G401.6 (cell line): Measurements from ENCODE around the gene CKAP5.
"Not testable (repeated sequence)": the region's sequence is repeated elsewhere in the genome, so short reads cannot be mapped to it uniquely, and the experiment has no call there.

ENCODE experiments used
- FAIRE-seq: peaks from 2 replicates; lab custom pipeline; 2012; peaks lifted over from hg19 to GRCh38; lab: Jason Lieb, UNC

CKAP5 gene

DNA sequence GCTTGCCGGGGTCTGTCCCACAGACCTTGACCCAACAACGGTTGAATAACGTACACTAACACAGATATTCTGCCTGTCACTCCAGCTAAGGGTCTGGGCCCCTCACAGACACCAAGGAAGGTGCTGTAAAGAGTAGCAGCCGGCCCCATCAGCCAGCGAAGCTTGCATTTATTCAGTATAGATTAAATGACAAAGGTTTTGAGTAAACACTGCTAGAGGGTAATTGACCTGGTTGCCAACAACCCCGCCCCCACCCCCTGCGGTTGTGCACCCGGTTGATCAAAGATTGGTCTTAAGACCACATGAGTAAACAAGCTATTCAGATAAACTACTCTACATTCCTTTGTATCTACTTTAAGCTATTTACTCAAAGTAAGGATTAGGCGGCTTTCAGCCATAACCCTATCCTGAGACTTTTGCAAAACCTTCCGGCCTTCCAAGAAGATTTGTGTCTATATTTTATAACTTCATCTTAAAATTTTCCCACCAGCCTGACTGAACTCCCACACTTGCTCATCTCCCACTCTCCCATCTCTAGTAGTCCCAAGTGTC lies 4.8 kb upstream of the CKAP5 start:
- FAIRE-seq, result no peak

GRCh38 chr11:46849631-46850030 lies 3.6 kb upstream of the CKAP5 start:
- FAIRE-seq, result no peak

DNA sequence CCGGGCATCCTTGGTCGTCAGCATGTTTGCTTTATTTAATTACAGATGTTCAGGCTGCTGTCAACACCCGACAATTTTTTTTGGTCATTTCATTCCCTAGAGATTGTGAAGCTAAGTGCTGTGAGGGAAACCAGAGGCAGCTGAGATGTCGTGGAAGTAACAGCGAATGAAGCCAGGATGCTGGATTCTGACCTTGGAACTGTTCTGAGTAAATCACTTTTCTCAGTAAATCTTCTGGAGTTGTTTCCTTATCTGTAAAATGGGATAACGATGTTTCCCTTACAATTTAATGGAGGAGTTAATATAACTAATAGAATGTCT lies 390 bp upstream of the CKAP5 start:
- no peak for FAIRE-seq

GRCh38 chr11:46845440-46845739 lies 690 bp downstream of the CKAP5 start:
- no peak for FAIRE-seq

GRCh38 chr11:46840116-46840515 lies 6.0 kb downstream of the CKAP5 start:
- FAIRE-seq, result no peak

- FAIRE-seq, result no peak
These were observed 7.6 kb downstream of the CKAP5 start for GRCh38 chr11:46838501-46838900.

- FAIRE-seq, result no peak
These were observed 8.2 kb downstream of the CKAP5 start for GRCh38 chr11:46837860-46838259.

DNA sequence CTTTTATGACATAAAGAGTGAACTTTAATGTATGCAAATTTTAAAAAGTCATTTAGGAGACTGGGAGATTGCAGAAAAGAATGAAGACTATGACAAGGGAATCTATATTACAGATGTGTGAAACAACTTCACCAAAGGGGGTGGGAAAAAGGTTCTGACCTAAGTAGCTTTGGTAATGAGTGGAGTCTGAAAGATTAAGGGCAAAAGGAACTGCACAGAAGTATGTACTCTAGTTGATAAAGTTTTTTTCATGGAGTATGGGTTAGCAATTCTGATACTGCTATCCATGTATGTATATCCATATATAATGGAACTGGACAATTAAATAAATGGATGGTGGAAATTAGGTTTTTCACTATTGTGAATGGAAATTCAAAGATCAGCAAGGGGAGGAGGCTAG lies 9.2 kb downstream of the CKAP5 start:
- no peak for FAIRE-seq

- FAIRE-seq, result no peak
These were observed 9.6 kb downstream of the CKAP5 start for GRCh38 chr11:46836431-46836830.

DNA sequence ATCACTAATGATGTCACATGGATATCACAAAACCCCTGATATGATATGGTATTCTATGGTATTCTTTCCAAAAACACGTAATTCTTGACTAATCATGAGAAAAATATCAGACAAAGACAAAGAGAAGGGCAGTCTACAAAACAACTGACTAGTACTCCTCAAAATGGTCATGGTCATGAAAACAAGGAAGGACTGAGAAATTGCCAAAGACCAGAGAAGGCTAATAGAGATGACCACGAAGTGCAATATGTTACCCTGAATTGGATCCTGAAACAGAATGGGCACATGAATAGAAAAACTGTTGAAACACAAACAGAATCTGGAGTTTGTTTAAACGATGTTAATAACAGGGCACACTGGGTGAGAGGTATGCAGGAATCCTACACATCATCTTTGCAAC lies 10.2 kb downstream of the CKAP5 start:
- FAIRE-seq, result no peak

DNA sequence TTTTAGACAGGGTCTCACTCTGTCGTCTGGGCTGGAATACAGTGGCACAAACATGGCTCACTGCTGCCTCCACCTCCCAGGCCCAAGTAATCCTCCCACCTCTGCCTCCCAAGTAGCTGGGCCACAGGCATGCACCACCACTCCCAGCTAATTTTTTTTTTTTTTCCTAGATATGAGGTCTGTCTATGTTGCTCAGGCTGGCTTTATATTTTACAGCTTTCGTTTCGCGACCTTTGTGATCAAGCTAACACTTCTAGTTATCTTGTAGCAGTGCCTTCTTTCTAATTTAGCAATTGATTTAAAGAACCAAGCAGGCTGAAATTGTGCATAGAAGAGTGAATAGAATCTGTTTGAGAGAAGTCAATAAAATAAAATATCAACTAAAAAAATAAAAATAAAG lies 11.3 kb downstream of the CKAP5 start:
- no peak for FAIRE-seq

DNA sequence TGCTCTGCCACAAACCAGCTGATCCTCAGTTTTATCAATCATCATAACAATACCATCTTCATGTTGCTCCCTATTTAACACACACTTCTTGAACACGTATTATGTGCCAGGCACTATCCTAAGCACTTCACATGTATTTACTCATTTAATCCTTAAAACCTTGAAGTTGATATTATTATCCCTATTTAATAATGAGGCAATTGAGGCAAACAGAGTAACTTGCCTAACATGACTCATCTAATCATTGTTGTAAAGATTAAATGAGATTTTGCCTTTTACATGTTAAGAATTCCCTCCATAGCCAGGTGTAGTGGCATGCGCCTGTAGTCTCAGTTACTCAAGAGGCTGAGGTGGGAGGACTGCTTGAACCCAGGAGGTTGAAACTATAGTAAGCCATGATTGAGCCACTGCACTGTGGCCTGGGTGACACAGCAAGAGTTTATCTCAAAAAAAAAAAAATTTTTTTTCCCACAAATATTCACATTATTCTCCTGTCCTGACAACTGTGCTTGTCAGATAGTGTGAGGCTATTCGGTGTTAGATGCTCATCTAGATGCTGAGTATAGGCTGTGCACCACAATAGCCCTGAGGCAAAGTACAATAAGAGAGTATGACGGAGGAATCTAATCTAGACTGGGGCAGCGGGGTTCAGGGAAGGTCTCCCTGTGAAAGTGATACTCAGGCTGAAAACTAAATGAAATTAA lies 13.4 kb downstream of the CKAP5 start:
- FAIRE-seq, result no peak

DNA sequence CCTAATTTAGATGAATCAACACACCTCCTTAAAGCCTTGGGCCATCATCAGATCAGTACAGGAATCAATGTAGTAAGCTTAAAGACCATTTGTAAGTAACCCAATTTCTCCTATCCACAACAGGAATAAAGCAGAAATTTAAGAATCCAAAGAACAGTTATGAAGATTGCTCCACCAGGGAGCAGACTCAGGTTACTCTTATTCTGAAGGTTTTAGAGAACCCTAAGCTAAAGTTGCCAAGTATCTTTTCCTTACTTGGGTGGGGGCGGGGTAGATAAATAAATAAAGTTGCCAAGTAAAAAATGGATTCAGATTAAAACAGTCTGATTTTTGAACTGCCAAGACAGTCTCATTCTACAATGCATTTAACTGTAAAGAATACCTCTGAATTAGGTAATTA lies 18.1 kb downstream of the CKAP5 start:
- no peak for FAIRE-seq

- FAIRE-seq, result peak; percentile 87
These were observed 19.6 kb downstream of the CKAP5 start for GRCh38 chr11:46826310-46827044.

DNA sequence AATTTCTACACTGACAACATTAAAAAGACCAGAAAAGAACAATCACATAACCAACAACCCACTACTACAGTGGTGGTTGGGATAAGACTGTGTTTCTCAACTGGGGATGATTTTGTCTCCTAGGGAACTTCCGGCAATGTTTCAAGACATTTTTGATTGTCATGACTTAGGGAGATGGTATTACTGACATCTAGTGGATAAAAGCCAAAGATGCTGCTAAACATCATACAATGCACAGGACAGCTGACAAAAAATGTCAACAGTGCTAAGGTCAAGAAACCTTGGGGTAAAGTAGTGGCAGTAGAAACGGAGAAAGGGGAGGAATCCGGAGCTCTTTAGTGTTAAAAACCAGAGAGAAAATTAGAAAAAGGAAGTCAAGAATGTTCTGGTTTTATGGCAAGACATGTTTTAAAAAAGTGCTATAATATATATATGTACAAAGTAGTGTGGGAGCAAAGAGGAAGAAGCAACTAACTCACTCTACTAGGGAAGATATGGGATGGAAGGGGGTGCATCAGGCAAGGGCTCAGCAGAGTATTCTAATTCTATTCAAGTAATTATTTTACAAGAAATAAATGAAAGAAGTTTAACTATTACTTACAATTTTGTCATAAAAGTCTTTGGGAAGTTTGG lies 37.2 kb downstream of the CKAP5 start:
- FAIRE-seq, result peak; percentile 31

GRCh38 chr11:46801694-46802470 lies 44.2 kb downstream of the CKAP5 start:
- no peak for FAIRE-seq

- FAIRE-seq, result peak; percentile 74
These were observed 45.9 kb downstream of the CKAP5 start for GRCh38 chr11:46800177-46800576.

GRCh38 chr11:46799725-46800124 lies 46.4 kb downstream of the CKAP5 start:
- not testable (repeated sequence) for FAIRE-seq

GRCh38 chr11:46778416-46778815 lies 67.7 kb downstream of the CKAP5 start:
- FAIRE-seq, result no peak

GRCh38 chr11:46776878-46777277 lies 69.2 kb downstream of the CKAP5 start:
- no peak for FAIRE-seq

GRCh38 chr11:46769636-46770221 lies 76.4 kb downstream of the CKAP5 start:
- no peak for FAIRE-seq

DNA sequence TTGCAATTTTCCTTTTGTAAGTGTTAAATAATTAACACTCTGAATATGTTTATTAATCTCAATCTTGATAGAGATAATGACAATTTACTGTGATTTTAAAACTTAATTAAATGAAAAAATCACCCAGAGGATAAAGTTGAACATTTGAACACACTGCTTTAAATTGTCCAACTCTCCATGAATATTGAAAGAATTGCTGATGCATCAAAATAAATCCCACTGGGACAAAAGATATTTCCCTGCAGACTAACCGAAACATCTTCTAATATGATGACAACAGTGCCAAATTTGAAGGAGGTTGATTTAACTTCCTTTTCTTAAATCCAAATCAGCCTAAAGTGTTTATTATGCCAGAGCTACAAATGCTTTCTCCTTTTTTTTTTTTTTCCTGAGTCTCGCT lies 79.4 kb downstream of the CKAP5 start:
- peak; percentile 30 for FAIRE-seq
